Measurements from ENCODE around the gene GAA. TPM values are rescaled to one million over a fixed set of nuclear protein-coding genes. Genes with fewer than 3 reads are reported as not detected.

Gene GAA
- total RNA-seq, 1 experiment from 2014 or later, result 30.3 TPM

- Mint-ChIP-seq H3K4me1 (peaks cover 16 to 27% of the 10 kb centered on the region in 2 experiments), H3K9me3 (no peaks in the 10 kb centered on the region), H3K4me3 (no peak overlapping the region), H3K27ac (no peak overlapping the region), H3K36me3 (ENCODE audit: insufficient read depth in 1 of 3, low read depth in 3 of 3) (no peaks in the 10 kb centered on the region; a peak in 2 of 7 replicates), H3K27me3 (ENCODE audit: low read depth) (peaks cover 14% of the 10 kb centered on the region)
- Histone ChIP-seq H4K91ac (ENCODE audit: insufficient read length, low read depth, low read length) (no peak overlapping the region), H3K4me2 (ENCODE audit: insufficient read depth, insufficient read length, low read length) (no peak overlapping the region), H3K18ac (ENCODE audit: insufficient read length, low read depth, low read length) (no peak overlapping the region), H3K23me2 (ENCODE audit: insufficient read length, low read depth, low read length, poor library complexity, severe bottlenecking) (peaks cover 8% of the 10 kb centered on the region), H4K8ac (replicated peaks; ENCODE audit: insufficient read length, low read depth, low read length) (no peak overlapping the region), H4K20me1 (ENCODE audit: control insufficient read depth, insufficient read depth, insufficient read length) (no peaks in the 10 kb centered on the region), H3K9me3 (ENCODE audit: control insufficient read depth, low read depth, low read length) (no peaks in the 10 kb centered on the region), H2BK20ac (ENCODE audit: low read depth, low read length, poor library complexity, severe bottlenecking) (no peak overlapping the region), H2AFZ (ENCODE audit: low read length) (no peak overlapping the region), H2BK12ac (ENCODE audit: insufficient read length, low read depth, low read length) (no peak overlapping the region), H3K14ac (ENCODE audit: insufficient read depth, low read length) (no peak overlapping the region), H3K4ac (ENCODE audit: low read depth, low read length) (no peak overlapping the region), H3K79me2 (ENCODE audit: insufficient read depth, low read length) (no peaks in the 10 kb centered on the region), H4K5ac (ENCODE audit: insufficient read length, low read depth, low read length) (no peak overlapping the region), H3T11ph (ENCODE audit: low read length) (no peak overlapping the region), H3K27me3 (ENCODE audit: insufficient read depth, low read length) (no peaks in the 10 kb centered on the region; the same call in 1 of the 2 replicates), H2BK15ac (ENCODE audit: low read depth, low read length) (no peak overlapping the region), H3K27ac (ENCODE audit: insufficient read length, low read depth, low read length) (no peak overlapping the region), H2AK5ac (ENCODE audit: insufficient read length, low read length) (no peak overlapping the region), H3K4me1 (ENCODE audit: insufficient read depth, low read length) (peaks cover 5% of the 10 kb centered on the region; the same call in 1 of the 2 replicates), H3K9ac (ENCODE audit: extremely low read depth, insufficient read length, low read length) (no peak overlapping the region), H2BK120ac (ENCODE audit: low read depth, low read length, poor library complexity, severe bottlenecking) (no peak overlapping the region), H3K23ac (ENCODE audit: insufficient read length, low read depth, low read length) (no peak overlapping the region), H3K79me1 (ENCODE audit: insufficient read depth, low read depth, low read length, poor library complexity, severe bottlenecking) (no peaks in the 10 kb centered on the region), H3K56ac (ENCODE audit: insufficient read length, low read depth, low read length) (no peak overlapping the region), H2BK5ac (ENCODE audit: insufficient read length, low read length) (no peak overlapping the region)
- TF ChIP-seq CTCF (conservative IDR thresholded peaks at IDR 0.05), result no peak
- DNase-seq, result peak; percentile 37
- no CpG with 5 or more reads among the region's 27 CpGs for WGBS (ENCODE audit: extremely low coverage, insufficient read length, low lambda C conversion rate)
Observed at GRCh38 chr17:80099291-80100034, 1.9 kb upstream of the GAA start.

Data from H9 (cell line).